Inferior parietal cortex (tissue), 1 donor: ENCODE measurements around the gene MYO1F.
A peak's percentile ranks its signal among the peaks of the same experiment; 100 is the strongest.

Experiments
- DNase-seq: peaks from one replicate; pipeline ENCODE4 v3.0.0-alpha.2; 2016; ENCODE audit errors: extremely low spot score

MYO1F gene

DNA sequence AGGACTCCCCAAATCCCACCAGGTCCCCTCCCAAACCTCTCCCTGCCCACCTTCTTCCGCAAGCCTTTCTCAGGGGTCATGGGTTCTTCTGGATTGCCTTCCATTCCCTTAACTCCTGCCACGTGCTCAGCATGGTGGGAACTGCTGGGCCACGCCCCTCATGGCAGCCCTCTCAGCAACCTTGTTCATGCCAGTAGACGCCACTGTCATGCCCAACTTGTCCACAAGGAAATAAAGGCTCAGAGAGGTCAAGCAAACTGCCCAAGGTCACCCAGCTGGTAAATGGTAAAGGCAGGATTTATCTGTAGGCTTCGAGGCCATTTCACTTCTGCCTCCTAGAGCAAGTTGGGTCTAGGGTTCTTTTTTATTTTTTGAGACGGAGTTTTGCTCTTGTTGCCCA is 85.7 kb downstream of the MYO1F start:
- no peak for DNase-seq

DNA sequence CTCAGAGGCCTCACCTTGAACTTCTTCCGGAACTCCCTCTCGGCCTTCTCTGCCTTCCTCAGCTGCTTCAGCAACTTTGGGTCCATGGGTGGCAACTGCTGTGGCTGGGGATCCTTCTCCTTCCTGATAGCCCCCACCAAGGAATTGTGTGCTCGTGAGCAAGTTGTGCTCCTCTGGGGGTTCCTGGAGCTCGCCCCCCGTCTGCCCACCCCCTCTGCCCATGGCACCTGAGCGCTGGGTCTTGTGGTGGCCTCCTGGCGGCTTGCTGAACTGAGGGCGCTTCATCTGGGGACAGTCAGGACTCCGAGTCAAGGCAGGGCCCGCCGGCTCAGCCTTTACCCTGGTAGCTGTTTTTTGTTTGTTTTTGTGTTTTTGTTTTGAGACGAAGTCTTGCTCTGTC is 86.4 kb downstream of the MYO1F start:
- DNase-seq: no peak

DNA sequence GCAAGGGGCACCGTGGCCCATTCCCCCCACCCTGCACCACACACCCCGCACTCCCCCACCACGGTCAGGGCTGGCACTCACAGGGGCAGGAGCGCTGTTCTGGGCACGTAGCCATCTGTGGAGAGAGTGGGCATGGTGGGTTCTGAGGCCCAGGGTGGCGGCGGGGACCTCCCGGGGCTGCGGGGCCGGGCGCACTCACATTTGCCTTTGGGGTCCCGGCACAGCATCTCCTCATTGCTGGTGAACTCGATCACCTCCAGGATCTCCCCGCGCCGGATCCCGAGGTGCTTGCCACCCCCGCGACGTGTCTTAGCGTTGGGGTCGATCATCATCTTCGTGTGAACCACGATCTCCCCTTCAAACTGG is 86.9 kb downstream of the MYO1F start:
- no peak for DNase-seq

DNA sequence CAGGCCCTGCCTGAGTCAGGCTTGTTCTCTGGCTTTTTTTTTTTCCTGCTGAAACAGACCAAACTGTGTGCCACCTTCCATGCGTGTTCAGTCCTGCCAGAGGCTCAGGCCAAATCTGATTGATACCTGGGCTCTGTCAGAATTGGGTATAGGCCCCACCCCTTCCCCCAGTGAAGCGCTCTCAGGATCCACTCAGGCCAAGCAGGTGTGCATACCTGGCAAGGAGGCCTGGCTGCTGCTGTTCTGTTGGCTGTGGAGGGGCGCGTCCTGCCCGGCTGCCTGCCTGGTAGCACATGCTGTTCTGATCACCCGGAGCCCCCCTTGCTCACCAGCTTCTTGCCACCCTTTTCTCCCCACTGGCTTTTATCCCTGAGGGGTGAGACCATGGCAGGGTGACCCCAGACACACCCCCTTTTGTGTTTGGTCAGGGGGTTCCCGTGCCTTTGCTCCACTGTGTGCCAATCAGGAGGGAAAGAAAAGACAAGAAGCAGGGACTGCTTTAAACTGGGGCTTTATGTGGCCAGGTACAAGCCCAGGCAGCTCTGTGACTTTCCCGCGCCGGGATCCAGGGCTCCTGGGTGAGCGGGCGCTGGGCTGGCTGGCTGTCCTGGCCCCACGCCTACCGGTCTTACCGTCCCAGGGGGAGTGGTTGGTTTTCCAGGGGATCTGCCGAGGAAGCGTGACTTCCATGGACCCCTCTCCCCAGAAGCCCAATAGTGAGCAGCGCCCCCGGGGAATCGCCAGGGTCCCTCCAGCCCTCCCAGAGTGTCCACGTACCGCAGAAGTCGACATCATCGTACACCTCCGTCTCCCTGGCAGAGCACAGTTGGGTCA is 87.5 kb downstream of the MYO1F start:
- no peak for DNase-seq

DNA sequence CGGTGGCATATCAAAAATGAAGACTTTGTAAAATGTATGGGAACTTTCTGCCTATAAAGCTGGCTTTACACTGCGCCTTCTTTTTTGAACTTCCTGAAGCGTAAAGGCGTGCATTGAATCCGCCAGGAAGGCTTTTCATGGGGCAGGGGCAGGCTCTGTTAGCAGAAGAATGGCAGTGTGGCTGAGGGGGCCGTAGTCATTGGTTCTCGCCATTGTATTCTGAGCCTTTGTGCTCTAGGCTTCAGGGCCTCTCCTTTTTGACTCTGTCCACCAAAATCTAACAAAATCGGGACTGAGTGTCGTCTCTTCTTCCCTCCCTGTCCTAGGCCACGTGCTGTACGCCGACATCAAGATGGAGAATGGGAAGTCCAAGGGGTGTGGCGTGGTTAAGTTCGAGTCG is 88.9 kb downstream of the MYO1F start:
- DNase-seq: no peak

DNA sequence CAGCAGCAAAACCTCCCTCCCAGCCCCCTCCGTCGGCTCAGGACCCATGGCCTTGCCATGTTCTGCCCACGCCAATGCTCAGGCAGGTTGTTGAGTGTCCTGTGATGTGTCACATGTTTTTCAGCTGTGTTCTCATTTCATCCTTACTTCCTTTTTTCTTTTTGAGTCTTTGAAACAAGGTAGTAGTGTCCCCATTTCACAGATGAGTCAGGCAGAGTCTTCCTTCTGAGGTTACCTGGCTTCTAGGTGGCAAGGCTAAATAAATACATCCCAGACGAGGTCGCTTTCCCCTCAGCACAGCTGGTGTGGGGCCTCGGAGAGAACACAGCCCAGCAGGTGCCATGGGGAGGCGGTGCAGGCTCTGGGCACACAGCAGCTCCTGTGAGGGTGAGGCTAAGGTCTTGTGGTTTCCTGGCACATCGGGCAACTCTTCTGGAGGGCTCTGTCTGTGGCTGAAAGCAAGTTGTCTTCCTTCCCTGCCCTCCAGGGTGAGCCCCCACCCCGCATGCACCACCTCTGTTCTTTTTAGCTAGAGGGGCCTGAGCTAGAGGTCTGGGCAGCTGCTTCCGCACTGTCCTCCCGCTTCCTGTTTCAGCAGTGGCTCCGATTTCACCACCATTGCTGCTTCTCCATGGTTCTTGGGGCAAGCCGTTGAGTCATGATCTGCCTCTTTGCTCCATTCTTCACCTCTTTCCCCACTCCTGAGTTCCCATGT is 89.9 kb downstream of the MYO1F start:
- peak; percentile 13 for DNase-seq

DNA sequence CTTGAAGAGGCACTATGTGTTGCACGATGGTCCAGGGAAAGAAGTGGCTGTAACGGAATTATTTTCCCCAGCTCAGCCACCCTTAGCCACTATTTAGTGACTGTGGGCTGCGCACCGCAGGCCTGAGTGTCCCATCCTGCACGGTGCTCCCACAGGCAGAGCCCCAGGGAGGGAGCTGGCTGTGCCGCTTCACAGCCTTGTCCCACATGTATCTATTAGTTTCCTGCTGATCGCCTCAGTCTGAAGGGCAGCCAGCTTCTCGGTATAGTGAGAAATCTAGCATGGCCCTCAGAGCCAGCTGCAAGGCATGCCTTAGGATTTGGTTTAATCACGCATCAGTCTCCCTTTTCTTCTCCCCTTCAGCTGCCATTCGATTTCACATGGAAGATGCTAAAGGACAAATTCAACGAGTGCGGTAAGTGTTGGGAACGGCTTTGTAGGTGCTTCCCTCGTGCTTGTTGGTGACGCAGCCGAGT is 90.5 kb downstream of the MYO1F start:
- no peak for DNase-seq

DNA sequence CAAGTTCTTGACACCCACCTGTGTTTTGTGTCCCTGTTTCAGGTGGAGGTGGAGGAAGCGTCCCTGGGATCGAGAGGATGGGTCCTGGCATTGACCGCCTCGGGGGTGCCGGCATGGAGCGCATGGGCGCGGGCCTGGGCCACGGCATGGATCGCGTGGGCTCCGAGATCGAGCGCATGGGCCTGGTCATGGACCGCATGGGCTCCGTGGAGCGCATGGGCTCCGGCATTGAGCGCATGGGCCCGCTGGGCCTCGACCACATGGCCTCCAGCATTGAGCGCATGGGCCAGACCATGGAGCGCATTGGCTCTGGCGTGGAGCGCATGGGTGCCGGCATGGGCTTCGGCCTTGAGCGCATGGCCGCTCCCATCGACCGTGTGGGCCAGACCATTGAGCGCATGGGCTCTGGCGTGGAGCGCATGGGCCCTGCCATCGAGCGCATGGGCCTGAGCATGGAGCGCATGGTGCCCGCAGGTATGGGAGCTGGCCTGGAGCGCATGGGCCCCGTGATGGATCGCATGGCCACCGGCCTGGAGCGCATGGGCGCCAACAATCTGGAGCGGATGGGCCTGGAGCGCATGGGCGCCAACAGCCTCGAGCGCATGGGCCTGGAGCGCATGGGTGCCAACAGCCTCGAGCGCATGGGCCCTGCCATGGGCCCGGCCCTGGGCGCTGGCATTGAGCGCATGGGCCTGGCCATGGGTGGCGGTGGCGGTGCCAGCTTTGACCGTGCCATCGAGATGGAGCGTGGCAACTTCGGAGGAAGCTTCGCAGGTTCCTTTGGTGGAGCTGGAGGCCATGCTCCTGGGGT is 91.5 kb downstream of the MYO1F start:
- no peak for DNase-seq

DNA sequence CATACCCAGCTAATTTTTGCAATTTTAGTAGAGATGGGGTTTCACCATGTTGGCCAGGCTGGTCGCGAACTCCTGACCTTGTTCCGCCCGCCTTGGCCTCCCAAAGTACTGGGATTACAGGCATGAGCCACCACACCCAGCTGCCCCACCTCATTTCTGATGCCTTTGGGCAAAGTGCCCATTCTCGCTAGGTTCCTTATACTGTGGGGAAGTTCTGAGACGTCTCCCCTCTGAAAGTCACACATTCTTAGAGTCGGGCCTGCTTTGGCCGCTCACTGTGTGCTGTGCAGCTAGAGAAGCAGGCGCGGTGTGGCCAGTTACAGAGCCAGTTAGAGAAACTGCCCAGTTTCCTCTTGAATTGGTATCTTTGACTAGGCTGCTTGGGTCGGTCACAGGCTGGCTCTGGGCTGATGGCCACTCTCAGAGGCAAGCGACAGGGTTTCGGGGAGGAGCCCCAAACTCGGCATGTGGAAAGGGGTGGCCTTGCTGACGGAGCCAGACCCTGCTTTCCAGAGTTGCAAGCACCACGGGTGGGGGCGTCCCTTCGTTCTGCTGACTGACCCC is 92.8 kb downstream of the MYO1F start:
- DNase-seq: no peak

DNA sequence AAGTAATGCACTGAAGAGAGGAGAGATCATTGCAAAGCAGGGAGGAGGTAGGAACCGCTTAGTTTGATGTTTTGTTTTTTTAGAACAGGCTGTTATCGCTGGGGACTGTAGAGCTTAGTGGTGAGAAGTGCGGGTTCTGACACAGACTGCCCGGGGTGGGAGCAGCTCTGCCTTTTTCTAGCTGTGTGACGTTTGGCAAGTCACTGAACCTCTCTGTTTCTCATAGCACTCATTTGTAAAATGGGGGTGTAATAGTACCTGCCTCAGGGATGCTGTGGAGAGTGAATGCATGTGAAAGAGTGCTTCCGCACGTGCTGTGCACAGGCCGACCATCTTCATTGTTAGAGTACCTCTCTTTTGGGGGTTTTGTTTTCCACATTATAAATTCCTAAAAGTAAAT is 94.1 kb downstream of the MYO1F start:
- no peak for DNase-seq

DNA sequence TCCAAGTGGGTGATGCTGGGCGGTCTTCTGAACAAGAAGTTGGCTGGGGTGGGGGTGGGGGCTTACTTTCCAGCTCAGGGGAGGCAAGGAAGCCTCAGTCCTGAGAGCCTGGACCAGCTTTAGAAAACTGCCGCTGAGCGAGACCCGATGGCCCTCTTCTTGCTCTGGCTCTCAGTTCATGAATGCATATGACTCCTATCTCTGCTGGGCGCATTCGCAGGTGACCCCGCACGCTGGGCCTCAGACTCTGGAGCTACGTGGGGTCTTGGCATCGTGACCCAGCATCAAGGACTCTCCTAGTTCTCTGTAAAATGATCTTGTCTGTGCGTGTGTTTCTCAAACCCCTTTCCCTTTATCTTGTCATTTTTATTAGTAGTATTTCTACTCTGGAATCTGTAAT is 94.5 kb downstream of the MYO1F start:
- DNase-seq: no peak

DNA sequence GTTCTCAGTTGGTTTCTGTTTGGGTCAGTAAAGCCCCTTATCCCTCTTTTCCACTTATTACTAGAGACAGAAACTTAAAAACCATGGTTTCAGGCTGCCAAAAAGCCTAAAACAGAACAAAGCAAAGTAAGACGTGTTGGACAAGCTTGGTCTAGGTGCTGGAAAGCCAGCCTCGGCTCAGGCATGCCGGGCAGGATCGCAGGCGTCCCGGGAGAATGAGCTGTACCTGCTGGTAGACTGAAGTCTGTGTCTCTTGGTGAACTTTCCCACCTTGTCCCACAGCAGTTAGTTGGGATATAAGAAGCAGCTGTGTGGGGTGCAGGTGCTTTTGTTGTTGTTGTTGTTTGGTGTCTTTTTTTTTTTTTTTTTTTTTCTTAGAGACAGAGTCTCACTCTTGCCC is 95.6 kb downstream of the MYO1F start:
- DNase-seq: no peak

DNA sequence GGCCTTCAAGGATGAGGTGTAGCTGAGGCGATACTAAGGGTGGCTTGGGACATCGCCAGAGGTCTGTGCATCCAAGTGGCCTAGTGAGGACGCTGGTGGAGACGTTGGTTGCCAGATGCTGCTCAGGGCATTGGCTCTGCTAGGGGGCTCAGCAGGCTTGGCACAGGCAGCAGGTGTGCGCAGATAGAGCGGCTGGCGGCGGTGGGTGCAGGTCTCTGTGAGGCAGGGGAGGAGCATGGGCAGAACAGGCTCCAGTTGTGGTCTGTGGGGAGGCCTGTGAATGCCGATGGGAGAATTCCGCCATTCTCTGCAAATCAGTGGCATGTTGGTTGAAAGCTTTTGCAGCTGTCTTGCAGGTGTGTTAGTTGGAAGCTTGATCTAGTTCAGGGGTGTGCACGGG is 96.0 kb downstream of the MYO1F start:
- no peak for DNase-seq

DNA sequence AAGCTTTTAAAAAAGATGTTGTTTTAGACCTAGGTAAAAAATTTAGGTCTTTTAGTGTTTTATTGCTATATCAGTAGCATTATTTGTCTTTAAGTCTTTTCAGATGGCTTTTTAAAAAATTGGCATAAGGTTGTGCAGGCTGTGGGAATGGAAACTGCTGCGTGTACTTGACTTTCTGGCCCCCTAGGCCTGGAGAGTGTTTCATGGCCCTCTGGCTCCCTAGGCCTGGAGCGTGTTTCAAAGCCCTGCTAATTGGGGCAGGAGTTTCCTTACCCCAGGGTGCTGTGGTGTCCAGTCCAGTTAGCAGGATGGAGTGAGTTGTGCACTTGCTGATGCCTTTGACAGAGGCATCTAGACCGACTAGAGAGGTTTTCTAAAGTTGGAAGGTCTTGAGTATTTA is 98.6 kb downstream of the MYO1F start:
- DNase-seq: no peak

DNA sequence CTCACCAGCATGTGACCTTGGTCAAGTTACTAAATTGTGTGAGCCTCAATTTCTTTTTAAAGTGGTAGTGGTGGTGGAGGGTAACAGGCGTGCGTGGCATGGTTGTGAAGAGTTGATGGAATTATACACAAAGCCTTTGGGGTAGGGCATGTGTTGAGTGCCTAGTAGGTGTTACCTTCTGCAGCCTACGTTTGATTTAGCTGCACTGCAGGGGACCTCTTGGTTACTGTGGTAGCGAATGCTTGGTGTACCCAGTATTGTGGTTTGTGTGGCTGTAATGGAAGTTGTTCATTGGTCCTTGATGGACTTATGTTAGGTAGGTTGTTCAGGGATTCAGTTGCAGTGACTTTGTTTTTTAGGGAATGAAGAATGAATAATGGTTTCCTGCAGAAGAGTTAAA is 99.4 kb downstream of the MYO1F start:
- no peak for DNase-seq

DNA sequence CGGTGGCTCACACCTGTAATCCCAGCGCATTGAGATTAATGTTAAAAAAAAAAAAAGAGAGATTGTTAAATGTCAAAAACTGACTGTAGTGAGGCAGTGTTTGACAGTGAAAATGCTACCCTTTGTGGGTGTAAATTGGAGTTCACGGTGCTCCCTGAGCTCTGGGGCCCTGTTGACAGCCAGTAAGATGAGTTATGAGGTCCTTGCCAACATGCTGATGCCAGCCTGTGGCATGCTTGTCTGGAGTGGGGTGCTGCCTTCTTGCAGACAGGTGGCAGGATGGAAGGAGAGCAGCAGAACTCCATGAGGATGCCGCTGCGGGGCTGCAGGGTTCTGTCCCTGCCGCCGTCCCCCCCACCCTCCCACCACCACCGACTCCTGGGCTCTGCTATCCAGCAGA is 100.7 kb downstream of the MYO1F start:
- no peak for DNase-seq

DNA sequence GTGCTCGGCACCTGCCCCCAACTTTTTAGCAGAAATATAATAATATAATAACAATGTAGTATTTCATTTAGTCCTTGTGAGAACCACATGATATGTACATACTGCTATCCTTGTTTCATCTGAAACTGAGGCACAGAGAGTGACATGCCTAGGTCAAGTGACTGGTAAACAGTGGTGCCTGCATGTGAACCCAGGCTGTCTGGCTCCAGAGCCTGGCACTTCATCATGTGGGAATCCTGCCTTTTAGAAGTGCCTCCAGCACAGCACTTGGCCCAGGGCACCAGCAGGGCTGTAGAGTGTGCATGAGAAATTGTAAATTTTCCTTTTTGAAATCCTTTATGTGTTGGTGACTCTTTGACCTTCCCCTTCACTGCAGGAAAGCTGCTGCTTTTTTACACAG is 102.2 kb downstream of the MYO1F start:
- DNase-seq: no peak

DNA sequence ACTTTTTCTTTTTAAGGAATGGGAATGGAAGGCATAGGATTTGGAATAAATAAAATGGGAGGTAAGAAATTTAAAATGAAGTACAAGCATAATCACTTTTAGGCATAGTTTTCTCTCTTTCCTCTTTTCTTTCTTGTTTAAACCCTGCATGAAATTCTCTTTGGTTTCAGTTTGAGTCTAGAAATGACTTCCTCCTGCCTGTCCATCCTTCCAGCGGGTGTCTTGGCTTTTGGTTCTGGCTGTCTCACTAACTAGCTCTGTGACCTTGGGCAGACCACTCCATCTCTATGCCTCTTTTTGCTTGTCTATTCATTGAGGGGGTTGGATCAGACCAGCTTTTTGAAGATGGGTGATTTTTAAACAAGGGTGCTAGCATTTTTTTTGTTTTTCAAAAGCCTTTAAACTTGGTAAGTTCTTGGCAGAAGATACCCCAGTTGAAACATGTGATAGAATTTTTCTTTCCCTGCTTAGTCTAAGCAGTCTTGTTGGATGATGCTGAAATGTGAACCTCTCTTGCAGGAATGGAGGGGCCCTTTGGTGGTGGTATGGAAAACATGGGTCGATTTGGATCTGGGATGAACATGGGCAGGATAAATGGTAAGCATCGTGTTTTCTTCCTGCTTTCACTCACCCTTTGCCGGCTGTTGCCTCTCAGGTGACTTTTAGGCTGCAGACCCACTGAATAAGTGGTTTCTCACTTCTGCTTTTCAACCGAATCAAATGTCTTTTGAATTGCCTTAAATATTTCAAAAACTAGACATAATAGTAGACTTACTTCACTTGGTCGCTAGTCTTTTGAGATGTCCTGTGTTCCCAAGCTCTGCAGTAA is 103.4 kb downstream of the MYO1F start:
- no peak for DNase-seq
